HepG2 (cell line): ENCODE measurements around the gene SRR. TPM values are rescaled to one million over a fixed set of nuclear protein-coding genes. Genes with fewer than 3 reads are reported as not detected.
"Not testable (repeated sequence)": the region's sequence is repeated elsewhere in the genome, so short reads cannot be mapped to it uniquely, and the experiment has no call there.

Source experiments
- ATAC-seq: fragments of 200-7000 bp; cut with Tn5 transposase; 3 replicates; pipeline ENCODE4 v1.9.1; 2020; ENCODE audit warnings: mild to moderate bottlenecking, moderate library complexity
- BruUV-seq: library from RNA; stranded (reverse); fragments of 400-500 nt; replicated peaks from 2 replicates; lab custom pipeline; 2021; lab: Mats Ljungman, UMichigan
- CTCF ChIA-PET: fragments of 300-600 bp; formaldehyde crosslinking; extraction: SDS; loops from one replicate; lab custom pipeline; 2021; ENCODE audit warnings: low total read pairs, inconsistent platforms, low intra/inter-chr PET ratio; lab: Yijun Ruan, JAX
- POLR2A ChIA-PET: fragments of 350-600 bp; sonication (Branson Sonifier 250); formaldehyde crosslinking; loops from one replicate; lab custom pipeline; 2020; ENCODE audit warnings: antibody characterized with exemption, inconsistent platforms; lab: Yijun Ruan, JAX
- DNase-seq: peaks from one replicate; pipeline ENCODE4 v3.0.0-alpha.2; 2015; ENCODE audit warnings: low spot score
- FAIRE-seq: peaks from 3 replicates; lab custom pipeline; 2011; peaks lifted over from hg19 to GRCh38; lab: Jason Lieb, UNC
- H2AFZ ChIP-seq: one replicate; pipeline ENCODE4 v1.6.1; 2011; ENCODE audit warnings: low read length, inconsistent platforms
- H3K27ac ChIP-seq: fragments of 300-600 bp; 3 replicates; pipeline ENCODE4 v1.8.0; 2011; ENCODE audit warnings: mixed run types, mild to moderate bottlenecking, mixed read lengths, low read length, inconsistent platforms; ENCODE audit not compliant: insufficient read depth; ENCODE audit errors: extremely low read length
- H3K27me3 ChIP-seq, 2 experiments: fragments of 200-600 bp in 1 of 2; 2 replicates in 1 of 2; 3 replicates in 1 of 2; pipeline versions ENCODE4 v1.6.0 to v1.8.0; 2011; ENCODE audit warnings: low read length in 2 of 2, mild to moderate bottlenecking in 2 of 2, moderate library complexity in 2 of 2, inconsistent platforms in 1 of 2; ENCODE audit not compliant: insufficient read depth in 2 of 2, control insufficient read depth in 1 of 2
- H3K36me3 ChIP-seq, 2 experiments: fragments of 200-600 bp in 1 of 2; replicated peaks in 1 of 2; 2 replicates in 1 of 2; 3 replicates in 1 of 2; pipeline versions ENCODE4 v1.5.1 to v1.8.0; 2011; ENCODE audit warnings: low read length in 2 of 2, inconsistent platforms in 1 of 2; ENCODE audit not compliant: insufficient read depth in 2 of 2, control insufficient read depth in 1 of 2
- H3K4me1 ChIP-seq: 2 replicates; pipeline ENCODE4 v1.5.1; 2012; ENCODE audit warnings: low read length, inconsistent platforms; ENCODE audit not compliant: insufficient read depth
- H3K4me2 ChIP-seq: 2 replicates; pipeline ENCODE4 v1.6.0; 2011; ENCODE audit warnings: low read depth, low read length, inconsistent platforms
- H3K4me3 ChIP-seq, 3 experiments: fragments of 200-600 bp in 1 of 3; sonication (generic), shearing (Covaris generic) in 1 of 3; replicated peaks in 1 of 3; 2 replicates each; pipeline ENCODE4 v1.5.1; 2011 to 2016; ENCODE audit warnings: low read length in 3 of 3, inconsistent platforms in 2 of 3, low read depth in 2 of 3, mild to moderate bottlenecking in 2 of 3, control low read depth in 1 of 3, mixed read lengths in 1 of 3; ENCODE audit not compliant: insufficient read depth in 1 of 3
- H3K79me2 ChIP-seq: one replicate; pipeline ENCODE4 v1.6.1; 2011; ENCODE audit warnings: low read length, inconsistent platforms; ENCODE audit not compliant: insufficient read depth
- H3K9ac ChIP-seq: 2 replicates; pipeline ENCODE4 v1.6.0; 2011; ENCODE audit warnings: mild to moderate bottlenecking, low read depth, low read length, inconsistent platforms; ENCODE audit not compliant: insufficient read depth
- H3K9me3 ChIP-seq: 2 replicates; pipeline ENCODE4 v1.5.1; 2012; ENCODE audit warnings: mild to moderate bottlenecking, low read length
- H4K20me1 ChIP-seq: 2 replicates; pipeline ENCODE4 v1.6.0; 2011; ENCODE audit warnings: inconsistent platforms, mild to moderate bottlenecking, low read length, moderate library complexity; ENCODE audit not compliant: insufficient read depth
- GPN1 ChIP-seq: sonication (generic); formaldehyde crosslinking; IDR thresholded peaks from 2 replicates; pipeline ENCODE4 v1.5.1; 2020; ENCODE audit warnings: missing genetic modification reagents, borderline replicate concordance
- POLR2G ChIP-seq: fragments of 200-400 bp; formaldehyde crosslinking; IDR thresholded peaks from 2 replicates; pipeline ENCODE4 v1.6.1; 2018; ENCODE audit warnings: mild to moderate bottlenecking, low read depth, low read length, moderate library complexity
- RARG ChIP-seq: sonication (generic); formaldehyde crosslinking; IDR thresholded peaks from 2 replicates; pipeline ENCODE4 v1.4.0; 2020; ENCODE audit warnings: low read depth, mild to moderate bottlenecking, missing genetic modification reagents
- SAP130 ChIP-seq: IDR thresholded peaks from 2 replicates; pipeline ENCODE4 v1.6.1; 2016; ENCODE audit warnings: low read depth
- SP140L ChIP-seq: sonication (generic); formaldehyde crosslinking; IDR thresholded peaks from 2 replicates; pipeline ENCODE4 v1.4.0; 2020; ENCODE audit warnings: missing genetic modification reagents, borderline replicate concordance
- TRIM24 ChIP-seq: sonication (generic); formaldehyde crosslinking; IDR thresholded peaks from 2 replicates; pipeline ENCODE4 v1.8.0; 2022; ENCODE audit warnings: mild to moderate bottlenecking, missing genetic modification reagents
- ZNF720 ChIP-seq: sonication (generic); formaldehyde crosslinking; IDR thresholded peaks from 2 replicates; pipeline ENCODE4 v1.4.0; 2020; ENCODE audit warnings: missing genetic modification reagents
- ZSCAN29 ChIP-seq: sonication (generic); formaldehyde crosslinking; conservative IDR thresholded peaks from 2 replicates; pipeline ENCODE4 v1.4.0; 2020; ENCODE audit warnings: mild to moderate bottlenecking, missing genetic modification reagents
- WGBS: methylation state at CpG from one replicate; pipeline ENCODE4 v1.1.6; 2017; ENCODE audit warnings: low lambda C conversion rate; 5-methylcytosine and 5-hydroxymethylcytosine counted together
- in situ Hi-C: cut with HindIII; loops from 2 replicates; pipeline ENCODE4 v1.10.0; 2017; ENCODE audit warnings: low pct_unique_long_range_greater_than_20kb; ENCODE audit not compliant: extremely low pct_ligation_motif_present
- intact Hi-C: fragments of 100-400 bp; cut with micrococcal nuclease; formaldehyde crosslinking; loops from one replicate; pipeline ENCODE4 v1.10.0; 2022; ENCODE audit not compliant: unreplicated experiment
- polyA plus RNA-seq, 8 experiments: library from polyadenylated mRNA; depleted of rRNA in 3 of 8; stranded (reverse) in 7 of 8; unstranded in 1 of 8; fragments of >200 nt; fragmentation: Illumina TruSeq in 4 of 8; extraction: Trizol in 4 of 8; gene quantifications; 2 replicates each; pipeline versions ENCODE4 v1.2.1 to v1.2.3, GENCODE V29; 2011 to 2016; ENCODE audit warnings: low read depth in 4 of 8, missing spikeins in 1 of 8, mixed read lengths in 1 of 8; ENCODE audit not compliant: insufficient read depth in 1 of 8
- total RNA-seq, 5 experiments: library from RNA; depleted of rRNA; stranded (reverse); fragments of >200 nt; fragmentation: Illumina TruSeq; extraction: Trizol; gene quantifications; 2 replicates each; pipeline ENCODE4 v1.2.3, GENCODE V29; 2016; ENCODE audit warnings: low read depth in 1 of 5
- TF ChIP-seq, protein P1 (sequence below): sonication (generic); formaldehyde crosslinking; IDR thresholded peaks from 2 replicates; pipeline ENCODE4 v1.5.1; 2020; ENCODE audit warnings: missing genetic modification reagents, mild to moderate bottlenecking, borderline replicate concordance
- TF ChIP-seq, protein P2 (sequence below): sonication (generic); formaldehyde crosslinking; IDR thresholded peaks from 2 replicates; pipeline ENCODE4 v1.5.1; 2020; ENCODE audit warnings: missing genetic modification reagents, mild to moderate bottlenecking, borderline replicate concordance
- TF ChIP-seq, protein P3 (sequence below): IDR thresholded peaks from 2 replicates; pipeline ENCODE4 v1.6.1; 2018; ENCODE audit warnings: missing genetic modification reagents, mild to moderate bottlenecking, missing compliant biosample characterization

The SRR gene
- total and polyA plus RNA-seq, 2 of the 13 experiments (the other 11 are each of a cell fraction or from before 2014, with no cell fraction given) = 3.6 to 7.8 TPM

DNA sequence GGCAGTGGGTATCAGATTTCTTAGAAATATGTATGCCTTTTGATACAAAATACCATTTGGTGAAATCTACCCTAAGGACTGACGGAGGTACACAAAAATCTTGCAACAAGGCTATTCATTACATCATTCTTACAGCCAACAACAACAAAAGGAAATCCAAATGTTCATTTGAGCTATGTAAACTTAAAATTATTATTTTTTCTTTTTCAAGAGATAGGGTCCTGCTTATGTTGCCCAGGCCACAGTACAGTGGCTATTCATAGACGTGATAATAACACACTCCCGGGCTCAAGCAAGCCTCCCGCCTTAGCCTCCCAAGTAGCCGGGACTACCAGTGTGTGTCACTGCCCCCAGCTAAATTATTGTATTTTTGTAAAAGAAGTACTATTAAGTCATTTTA lies 9.0 kb downstream of the SRR start:
- Histone ChIP-seq H3K4me2 (no peak overlapping the region), H3K9ac (no peak overlapping the region), H2AFZ (no peak overlapping the region), H4K20me1 (no peaks in the 10 kb centered on the region), H3K4me3 (no peak overlapping the region)
- FAIRE-seq (no peak), ATAC-seq (no peak)
- intact Hi-C loops = no loop called here
- no peak for TF ChIP-seq SP140L (CRISPR knock-in tag)
- no peak for TF ChIP-seq SAP130 (CRISPR knock-in tag)
- TF ChIP-seq POLR2G = no peak
- TF ChIP-seq, protein P1, sequence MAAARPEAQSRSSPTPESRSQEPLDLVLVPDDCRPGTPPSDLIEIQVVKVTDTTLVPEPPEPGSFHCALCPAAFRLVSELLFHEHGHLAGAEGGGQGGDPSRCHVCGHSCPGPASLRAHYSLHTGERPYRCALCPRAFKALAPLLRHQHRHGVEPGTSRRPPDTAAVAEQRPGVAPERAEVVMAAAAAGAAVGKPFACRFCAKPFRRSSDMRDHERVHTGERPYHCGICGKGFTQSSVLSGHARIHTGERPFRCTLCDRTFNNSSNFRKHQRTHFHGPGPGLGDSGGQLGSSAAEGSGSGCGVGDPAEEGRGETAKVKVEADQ (CRISPR knock-in tag) = no peak
- TF ChIP-seq, protein P2, sequence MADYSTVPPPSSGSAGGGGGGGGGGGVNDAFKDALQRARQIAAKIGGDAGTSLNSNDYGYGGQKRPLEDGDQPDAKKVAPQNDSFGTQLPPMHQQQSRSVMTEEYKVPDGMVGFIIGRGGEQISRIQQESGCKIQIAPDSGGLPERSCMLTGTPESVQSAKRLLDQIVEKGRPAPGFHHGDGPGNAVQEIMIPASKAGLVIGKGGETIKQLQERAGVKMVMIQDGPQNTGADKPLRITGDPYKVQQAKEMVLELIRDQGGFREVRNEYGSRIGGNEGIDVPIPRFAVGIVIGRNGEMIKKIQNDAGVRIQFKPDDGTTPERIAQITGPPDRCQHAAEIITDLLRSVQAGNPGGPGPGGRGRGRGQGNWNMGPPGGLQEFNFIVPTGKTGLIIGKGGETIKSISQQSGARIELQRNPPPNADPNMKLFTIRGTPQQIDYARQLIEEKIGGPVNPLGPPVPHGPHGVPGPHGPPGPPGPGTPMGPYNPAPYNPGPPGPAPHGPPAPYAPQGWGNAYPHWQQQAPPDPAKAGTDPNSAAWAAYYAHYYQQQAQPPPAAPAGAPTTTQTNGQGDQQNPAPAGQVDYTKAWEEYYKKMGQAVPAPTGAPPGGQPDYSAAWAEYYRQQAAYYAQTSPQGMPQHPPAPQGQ (CRISPR knock-in tag) = no peak
- TF ChIP-seq GPN1 (CRISPR knock-in tag) = no peak
- TF ChIP-seq TRIM24 (CRISPR knock-in tag) = no peak
- TF ChIP-seq, protein P3, sequence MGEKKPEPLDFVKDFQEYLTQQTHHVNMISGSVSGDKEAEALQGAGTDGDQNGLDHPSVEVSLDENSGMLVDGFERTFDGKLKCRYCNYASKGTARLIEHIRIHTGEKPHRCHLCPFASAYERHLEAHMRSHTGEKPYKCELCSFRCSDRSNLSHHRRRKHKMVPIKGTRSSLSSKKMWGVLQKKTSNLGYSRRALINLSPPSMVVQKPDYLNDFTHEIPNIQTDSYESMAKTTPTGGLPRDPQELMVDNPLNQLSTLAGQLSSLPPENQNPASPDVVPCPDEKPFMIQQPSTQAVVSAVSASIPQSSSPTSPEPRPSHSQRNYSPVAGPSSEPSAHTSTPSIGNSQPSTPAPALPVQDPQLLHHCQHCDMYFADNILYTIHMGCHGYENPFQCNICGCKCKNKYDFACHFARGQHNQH (CRISPR knock-in tag) = no peak
- TF ChIP-seq ZSCAN29 (CRISPR knock-in tag) = no peak
- no peak for TF ChIP-seq RARG (CRISPR knock-in tag)
- no peak for TF ChIP-seq ZNF720 (CRISPR knock-in tag)
- TF ChIP-seq, all 625 proteins: peak for 0
- DNase-seq = no peak
- BruUV-seq = no TSS peak
- H3K27me3 ChIP-seq = no peaks in the 10 kb centered on the region
- in situ Hi-C loops = no loop called here
- ChIA-PET CTCF (no interaction called here), POLR2A (interaction anchor here (1.0 to 1.4 kb wide), 2 partner anchors 11 to 23 kb away, joined by 3 to 4 read pairs; partner anchors contain the start of gene TSR1)
- WGBS = 98% methylated on average over 5 of the region's 5 CpGs
- H3K79me2 ChIP-seq = no peaks in the 10 kb centered on the region
- no peaks in the 10 kb centered on the region for H3K36me3 ChIP-seq
- peaks cover 7% of the 10 kb centered on the region; the same call in 1 of the 2 replicates for H3K4me1 ChIP-seq
- H3K9me3 ChIP-seq = no peaks in the 10 kb centered on the region
- no peak overlapping the region for H3K27ac ChIP-seq

DNA sequence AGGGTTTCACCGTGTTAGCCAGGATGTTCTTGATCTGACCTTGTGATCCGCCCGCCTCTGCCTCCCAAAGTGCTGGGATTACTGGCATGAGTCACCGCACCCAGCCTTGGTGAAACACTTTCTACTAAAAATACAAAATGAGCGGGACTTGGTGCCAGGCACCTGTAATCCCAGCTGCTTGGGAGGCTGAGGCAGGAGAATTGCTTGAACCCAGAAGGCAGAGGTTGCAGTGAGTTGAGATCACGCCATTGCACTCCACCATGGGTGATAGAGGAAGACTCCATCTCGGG lies 13.1 kb downstream of the SRR start:
- BruUV-seq, H3K9ac ChIP-seq, H3K9me3 ChIP-seq, H3K4me1 ChIP-seq, H4K20me1 ChIP-seq, FAIRE-seq, POLR2A ChIA-PET, CTCF ChIA-PET, ATAC-seq, DNase-seq, H2AFZ ChIP-seq, H3K4me2 ChIP-seq, intact Hi-C loops, H3K36me3 ChIP-seq, H3K27ac ChIP-seq, H3K4me3 ChIP-seq, H3K27me3 ChIP-seq, in situ Hi-C loops, H3K79me2 ChIP-seq: not testable (repeated sequence)
- WGBS = 95% methylated on average over 7 of the region's 7 CpGs
